ENCODE results near the gene NOX4. TPM values are rescaled to one million over a fixed set of nuclear protein-coding genes. Genes with fewer than 3 reads are reported as not detected.
"Not testable (repeated sequence)": the region's sequence is repeated elsewhere in the genome, so short reads cannot be mapped to it uniquely, and the experiment has no call there.

Gene NOX4
- total RNA-seq, 2 experiments from 2014 or later: not detected

GRCh38 chr11:89333704-89334103 is 157.5 kb downstream of the NOX4 start:
- DNase-seq; intact Hi-C loops (cut with micrococcal nuclease); H3K9me3 Mint-ChIP-seq; H3K4me1 Mint-ChIP-seq (ENCODE audit: low read depth); H3K36me3 Mint-ChIP-seq (ENCODE audit: low read depth); H3K27ac Mint-ChIP-seq; CTCF ChIA-PET; H3K4me3 Mint-ChIP-seq; ATAC-seq; H3K27me3 Mint-ChIP-seq; POLR2A ChIA-PET: not testable (repeated sequence)

- H3K27me3 Mint-ChIP-seq; H3K4me1 Mint-ChIP-seq (ENCODE audit: low read depth); H3K27ac Mint-ChIP-seq; intact Hi-C loops (cut with micrococcal nuclease); H3K9me3 Mint-ChIP-seq; H3K4me3 Mint-ChIP-seq; POLR2A ChIA-PET; CTCF ChIA-PET; DNase-seq; ATAC-seq; H3K36me3 Mint-ChIP-seq (ENCODE audit: low read depth): not testable (repeated sequence)
These were observed 159.2 kb downstream of the NOX4 start for GRCh38 chr11:89331940-89332339.

GRCh38 chr11:89327885-89328284 is 163.3 kb downstream of the NOX4 start:
- Mint-ChIP-seq H3K36me3 (ENCODE audit: low read depth) (no peaks in the 10 kb centered on the region), H3K4me1 (ENCODE audit: low read depth) (no peaks in the 10 kb centered on the region), H3K9me3 (no peaks in the 10 kb centered on the region), H3K27me3 (no peaks in the 10 kb centered on the region), H3K27ac (no peak overlapping the region), H3K4me3 (no peak overlapping the region)
- intact Hi-C loops (cut with micrococcal nuclease): no loop called here
- DNase-seq (no peak), ATAC-seq (no peak)
- ChIA-PET POLR2A (no interaction called here), CTCF (no interaction called here)
- no peak for TF ChIP-seq CTCF (IDR thresholded peaks at IDR 0.05)

- DNase-seq (no peak), ATAC-seq (no peak)
- POLR2A ChIA-PET: no interaction called here
- CTCF ChIA-PET: no interaction called here
- H3K9me3 Mint-ChIP-seq: no peaks in the 10 kb centered on the region
- H3K36me3 Mint-ChIP-seq (ENCODE audit: low read depth): no peaks in the 10 kb centered on the region
- H3K27ac Mint-ChIP-seq: no peak overlapping the region
- no peak overlapping the region for H3K4me3 Mint-ChIP-seq
- no peaks in the 10 kb centered on the region for H3K27me3 Mint-ChIP-seq
- H3K4me1 Mint-ChIP-seq (ENCODE audit: low read depth): no peaks in the 10 kb centered on the region
- no peak for TF ChIP-seq CTCF (IDR thresholded peaks at IDR 0.05)
- intact Hi-C loops (cut with micrococcal nuclease): no loop called here
These were observed 169.8 kb downstream of the NOX4 start for GRCh38 chr11:89321401-89321800.

GRCh38 chr11:89310607-89311006 is 180.6 kb downstream of the NOX4 start:
- H3K4me3 Mint-ChIP-seq; H3K36me3 Mint-ChIP-seq (ENCODE audit: low read depth); CTCF ChIA-PET; POLR2A ChIA-PET; ATAC-seq; H3K27ac Mint-ChIP-seq; intact Hi-C loops (cut with micrococcal nuclease); H3K27me3 Mint-ChIP-seq; DNase-seq; H3K9me3 Mint-ChIP-seq; H3K4me1 Mint-ChIP-seq (ENCODE audit: low read depth): not testable (repeated sequence)

GRCh38 chr11:89309321-89309985 is 181.7 kb downstream of the NOX4 start:
- POLR2A ChIA-PET; H3K36me3 Mint-ChIP-seq (ENCODE audit: low read depth); ATAC-seq; H3K4me1 Mint-ChIP-seq (ENCODE audit: low read depth); H3K9me3 Mint-ChIP-seq; H3K27ac Mint-ChIP-seq; H3K4me3 Mint-ChIP-seq; CTCF ChIA-PET; H3K27me3 Mint-ChIP-seq; DNase-seq; intact Hi-C loops (cut with micrococcal nuclease): not testable (repeated sequence)

GRCh38 chr11:89308272-89308671 is 182.9 kb downstream of the NOX4 start:
- H3K36me3 Mint-ChIP-seq (ENCODE audit: low read depth); POLR2A ChIA-PET; H3K4me1 Mint-ChIP-seq (ENCODE audit: low read depth); H3K9me3 Mint-ChIP-seq; H3K27ac Mint-ChIP-seq; DNase-seq; intact Hi-C loops (cut with micrococcal nuclease); CTCF ChIA-PET; H3K27me3 Mint-ChIP-seq; ATAC-seq; H3K4me3 Mint-ChIP-seq: not testable (repeated sequence)

- POLR2A ChIA-PET; H3K36me3 Mint-ChIP-seq (ENCODE audit: low read depth); CTCF ChIA-PET; intact Hi-C loops (cut with micrococcal nuclease); H3K4me1 Mint-ChIP-seq (ENCODE audit: low read depth); H3K9me3 Mint-ChIP-seq; H3K27me3 Mint-ChIP-seq; H3K27ac Mint-ChIP-seq; H3K4me3 Mint-ChIP-seq; DNase-seq; ATAC-seq: not testable (repeated sequence)
These were observed 188.1 kb downstream of the NOX4 start for GRCh38 chr11:89303029-89303428.

- CTCF ChIA-PET; DNase-seq; H3K9me3 Mint-ChIP-seq; intact Hi-C loops (cut with micrococcal nuclease); H3K36me3 Mint-ChIP-seq (ENCODE audit: low read depth); ATAC-seq; H3K27ac Mint-ChIP-seq; H3K27me3 Mint-ChIP-seq; POLR2A ChIA-PET; H3K4me3 Mint-ChIP-seq; H3K4me1 Mint-ChIP-seq (ENCODE audit: low read depth): not testable (repeated sequence)
These were observed 196.2 kb downstream of the NOX4 start for GRCh38 chr11:89295023-89295422.
